Skin epidermis (tissue), 12 donors: Measurements from ENCODE around the gene ZNF506.
A peak's percentile ranks its signal among the peaks of the same experiment; 100 is the strongest.
"Not testable (repeated sequence)": the region's sequence is repeated elsewhere in the genome, so short reads cannot be mapped to it uniquely, and the experiment has no call there.

ENCODE experiments used
- H3K27ac ChIP-seq, 21 experiments: fragments of 200-600 bp; sonication (generic) in 11 of 21; one replicate each; pipeline ENCODE4 v1.5.0; 2020; ENCODE audit warnings: mild to moderate bottlenecking in 3 of 21, inconsistent platforms in 2 of 21, moderate library complexity in 2 of 21
- H3K4me3 ChIP-seq, 7 experiments: fragments of 200-600 bp; sonication (generic) in 2 of 7; one replicate each; pipeline ENCODE4 v1.5.0; 2020; ENCODE audit warnings: inconsistent platforms in 2 of 7, mild to moderate bottlenecking in 2 of 7, moderate library complexity in 1 of 7

ZNF506 gene

DNA sequence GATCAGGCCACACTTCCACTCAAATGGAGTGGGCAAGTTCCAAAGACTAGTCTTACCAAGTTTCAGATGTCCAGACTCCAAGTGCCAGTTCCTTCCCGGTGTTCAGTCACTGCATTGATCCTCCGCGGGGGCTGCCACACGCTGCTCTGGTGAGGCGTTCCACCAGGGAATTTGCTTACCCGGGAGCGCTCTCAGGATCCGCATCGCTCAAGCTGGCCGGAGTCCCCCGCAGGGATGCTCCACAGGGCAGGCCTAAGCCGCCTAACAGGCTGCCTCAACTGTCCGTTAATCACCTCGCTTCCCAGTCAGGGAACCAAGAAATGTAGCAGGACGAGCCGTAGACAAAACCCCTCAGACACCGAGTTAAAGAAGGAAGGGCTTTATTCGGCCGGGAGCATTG is 36.1 kb downstream of the ZNF506 start:
- not testable (repeated sequence) for H3K27ac ChIP-seq, H3K4me3 ChIP-seq

DNA sequence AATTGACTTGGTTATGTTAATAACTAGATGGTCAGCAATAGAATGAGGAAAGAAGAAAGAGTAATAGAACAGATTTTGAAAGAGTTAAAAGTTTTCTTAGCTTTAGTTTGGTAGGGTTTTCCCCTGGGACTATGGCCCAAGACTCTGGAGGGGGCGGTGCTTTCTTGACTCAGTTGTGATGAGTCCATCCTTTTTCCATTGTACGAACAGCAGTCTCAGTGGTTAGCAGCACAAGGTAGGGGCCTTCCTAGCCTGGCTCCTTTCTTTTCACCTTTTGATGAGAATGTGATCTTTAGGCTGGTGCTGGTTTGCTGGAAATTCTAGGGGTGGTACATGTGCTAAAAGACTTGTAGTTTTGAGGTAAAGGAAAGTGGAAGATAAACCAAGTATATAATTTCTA is 38.8 kb downstream of the ZNF506 start:
- Histone ChIP-seq H3K4me3 (no peak overlapping the region), H3K27ac (no peak overlapping the region)

DNA sequence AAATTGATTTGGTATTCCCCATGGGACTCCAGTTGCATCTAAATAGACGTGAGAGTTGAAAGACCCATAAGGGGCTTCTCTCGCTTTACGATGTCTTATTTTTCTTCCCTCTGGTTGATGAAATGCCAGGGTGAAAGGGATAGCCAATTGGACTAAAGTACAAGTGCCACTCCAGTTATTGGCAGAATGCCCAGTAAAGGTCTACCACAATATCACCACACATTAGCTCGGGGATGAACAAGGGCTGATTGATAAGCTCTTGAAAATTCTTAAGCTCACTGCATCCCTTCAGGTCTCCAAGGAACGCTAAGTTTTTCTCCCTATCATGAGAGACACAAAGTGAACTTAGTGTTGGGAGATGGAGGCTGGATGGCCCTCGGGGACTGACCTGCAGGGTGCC is 39.8 kb downstream of the ZNF506 start:
- H3K27ac ChIP-seq, H3K4me3 ChIP-seq: not testable (repeated sequence)

DNA sequence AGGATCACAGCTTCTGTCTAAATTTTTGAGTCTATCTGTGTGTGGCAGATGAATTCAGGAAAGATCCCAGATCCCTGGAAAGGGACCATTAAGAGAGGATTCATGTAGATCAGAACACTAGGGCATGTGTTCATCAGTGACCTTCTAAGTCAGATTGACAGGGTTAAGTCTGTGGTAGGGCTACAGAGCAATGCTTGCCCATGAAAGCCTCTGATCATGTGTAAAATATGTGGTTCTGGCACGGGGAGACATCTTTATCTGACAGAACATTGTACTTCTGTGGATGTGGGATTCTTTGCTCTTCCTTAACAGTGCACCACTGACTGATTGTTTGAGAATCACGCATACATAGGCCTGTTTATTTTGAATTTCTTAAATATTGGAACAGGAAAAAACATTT is 42.9 kb downstream of the ZNF506 start:
- no peak overlapping the region for H3K27ac ChIP-seq
- H3K4me3 ChIP-seq = no peak overlapping the region

GRCh38 chr19:19777692-19778091 is 43.9 kb downstream of the ZNF506 start:
- no peak overlapping the region for H3K27ac ChIP-seq
- H3K4me3 ChIP-seq = peak overlapping the region in 1 of 7 experiments; percentile 52

- Histone ChIP-seq H3K27ac (peak overlapping the region; percentile 33 to 92 (median 80)), H3K4me3 (peak overlapping the region; percentile 47 to 75 (median 53))
These were observed 45.1 kb downstream of the ZNF506 start for GRCh38 chr19:19776206-19777008.

- H3K27ac ChIP-seq = peak overlapping the region; percentile 33 to 92 (median 79)
- H3K4me3 ChIP-seq = peak overlapping the region; percentile 47 to 75 (median 53)
These were observed 45.7 kb downstream of the ZNF506 start for GRCh38 chr19:19775891-19776205.

GRCh38 chr19:19774354-19775033 is 47.1 kb downstream of the ZNF506 start:
- no peak overlapping the region for H3K27ac ChIP-seq
- no peak overlapping the region for H3K4me3 ChIP-seq

- H3K27ac ChIP-seq = not testable (repeated sequence)
These were observed 49.6 kb downstream of the ZNF506 start for GRCh38 chr19:19771963-19772362.

GRCh38 chr19:19769971-19770370 is 51.6 kb downstream of the ZNF506 start:
- not testable (repeated sequence) for H3K4me3 ChIP-seq, H3K27ac ChIP-seq

More at GRCh38 chr19:19771963-19772362, 49.6 kb downstream of the ZNF506 start:
- H3K4me3 ChIP-seq = not testable (repeated sequence)

DNA sequence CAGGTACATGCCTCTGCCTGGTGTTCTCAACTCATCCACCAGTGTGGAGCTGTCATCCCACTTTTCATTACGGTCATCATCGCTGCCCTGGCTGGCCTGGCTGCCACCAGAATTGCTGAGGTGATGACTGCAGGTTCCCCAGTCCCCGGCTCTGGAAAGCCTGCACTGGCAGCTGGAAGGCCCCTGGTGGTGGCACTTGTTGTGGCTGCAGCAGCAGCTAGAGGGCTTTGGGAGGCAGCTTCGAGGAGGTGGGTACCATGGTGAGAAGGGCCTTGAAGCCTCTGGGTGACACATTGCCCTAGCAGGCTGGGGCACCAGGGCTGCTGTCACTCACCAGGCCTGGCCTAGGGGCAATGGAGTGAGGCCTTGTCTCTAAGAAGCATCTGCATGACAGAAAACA is 63.4 kb downstream of the ZNF506 start:
- H3K27ac ChIP-seq = no peak overlapping the region
- no peak overlapping the region for H3K4me3 ChIP-seq

- Histone ChIP-seq H3K4me3 (no peak overlapping the region), H3K27ac (no peak overlapping the region)
These were observed 68.7 kb downstream of the ZNF506 start for GRCh38 chr19:19752760-19753403.

GRCh38 chr19:19751846-19752245 is 69.7 kb downstream of the ZNF506 start:
- Histone ChIP-seq H3K27ac (no peak overlapping the region), H3K4me3 (no peak overlapping the region)

GRCh38 chr19:19750842-19751790 is 70.4 kb downstream of the ZNF506 start:
- Histone ChIP-seq H3K4me3 (no peak overlapping the region), H3K27ac (no peak overlapping the region)

GRCh38 chr19:19749908-19750841 is 71.4 kb downstream of the ZNF506 start:
- no peak overlapping the region for H3K4me3 ChIP-seq

DNA sequence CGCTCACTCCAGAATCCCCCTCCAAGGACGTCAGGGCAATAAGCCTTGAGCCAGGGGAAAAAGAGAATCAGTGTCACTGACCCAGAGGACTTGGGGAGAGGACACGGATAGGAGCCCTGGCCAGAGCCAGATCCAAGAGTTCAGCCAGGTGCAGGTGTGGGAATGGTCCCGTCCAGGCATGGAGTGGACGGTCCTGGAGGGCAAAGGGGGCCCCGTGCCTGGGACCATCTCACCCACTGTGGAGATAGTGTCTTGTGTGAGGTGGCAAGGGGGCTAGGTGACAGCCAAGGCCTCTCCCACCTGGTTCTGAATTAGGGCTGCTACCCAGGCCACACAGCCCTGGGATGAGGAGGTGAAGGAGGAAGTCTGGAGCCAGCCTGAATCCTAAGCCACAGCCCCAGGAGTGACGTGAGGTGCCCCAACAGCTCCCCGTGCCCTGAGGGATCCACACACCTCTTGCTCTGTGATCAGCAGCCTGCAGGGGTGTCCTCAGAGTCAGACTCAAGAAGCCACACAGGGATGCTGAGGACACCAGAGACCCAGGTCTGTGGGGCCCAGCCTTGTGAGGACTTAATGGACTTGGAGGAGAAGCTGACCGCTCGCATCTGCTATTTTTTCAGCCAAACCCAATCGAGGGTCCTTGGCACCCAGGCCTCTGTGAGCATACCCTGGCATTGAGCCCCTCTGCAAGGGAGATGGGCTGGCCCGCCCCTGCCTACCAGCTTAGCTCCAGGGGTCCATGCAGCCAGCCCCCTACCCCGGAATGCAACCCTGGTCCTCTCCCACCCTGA is 72.2 kb downstream of the ZNF506 start:
- Histone ChIP-seq H3K4me3 (no peak overlapping the region), H3K27ac (no peak overlapping the region)

More at GRCh38 chr19:19749908-19750841, 71.4 kb downstream of the ZNF506 start:
- no peak overlapping the region for H3K27ac ChIP-seq

GRCh38 chr19:19748249-19748938 is 73.2 kb downstream of the ZNF506 start:
- Histone ChIP-seq H3K27ac (no peak overlapping the region), H3K4me3 (no peak overlapping the region)
